ENCODE results near the gene SGIP1.

SGIP1 gene

DNA sequence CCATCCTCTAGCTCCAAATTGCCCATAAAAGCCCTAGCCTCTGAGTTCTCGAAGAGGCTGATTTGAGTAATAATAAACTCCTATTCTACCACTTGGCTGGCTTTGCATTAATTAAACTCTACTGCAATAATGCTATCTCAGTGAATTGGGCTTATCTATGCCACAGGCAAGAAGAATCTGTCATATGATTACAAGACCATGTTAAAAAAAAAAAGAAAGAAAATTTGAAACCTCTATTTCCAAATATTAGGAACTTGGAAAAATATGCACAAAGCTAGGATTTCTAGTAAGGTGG, 27.6 kb upstream of the SGIP1 start:
- H3K4me3 ChIP-seq: no peak overlapping the region
- DNase-seq (ENCODE audit: low spot score): no peak
- no peak overlapping the region for H3K27ac ChIP-seq
- TF ChIP-seq, protein P1, sequence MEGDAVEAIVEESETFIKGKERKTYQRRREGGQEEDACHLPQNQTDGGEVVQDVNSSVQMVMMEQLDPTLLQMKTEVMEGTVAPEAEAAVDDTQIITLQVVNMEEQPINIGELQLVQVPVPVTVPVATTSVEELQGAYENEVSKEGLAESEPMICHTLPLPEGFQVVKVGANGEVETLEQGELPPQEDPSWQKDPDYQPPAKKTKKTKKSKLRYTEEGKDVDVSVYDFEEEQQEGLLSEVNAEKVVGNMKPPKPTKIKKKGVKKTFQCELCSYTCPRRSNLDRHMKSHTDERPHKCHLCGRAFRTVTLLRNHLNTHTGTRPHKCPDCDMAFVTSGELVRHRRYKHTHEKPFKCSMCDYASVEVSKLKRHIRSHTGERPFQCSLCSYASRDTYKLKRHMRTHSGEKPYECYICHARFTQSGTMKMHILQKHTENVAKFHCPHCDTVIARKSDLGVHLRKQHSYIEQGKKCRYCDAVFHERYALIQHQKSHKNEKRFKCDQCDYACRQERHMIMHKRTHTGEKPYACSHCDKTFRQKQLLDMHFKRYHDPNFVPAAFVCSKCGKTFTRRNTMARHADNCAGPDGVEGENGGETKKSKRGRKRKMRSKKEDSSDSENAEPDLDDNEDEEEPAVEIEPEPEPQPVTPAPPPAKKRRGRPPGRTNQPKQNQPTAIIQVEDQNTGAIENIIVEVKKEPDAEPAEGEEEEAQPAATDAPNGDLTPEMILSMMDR (IDR thresholded peaks at IDR 0.05): no peak

DNA sequence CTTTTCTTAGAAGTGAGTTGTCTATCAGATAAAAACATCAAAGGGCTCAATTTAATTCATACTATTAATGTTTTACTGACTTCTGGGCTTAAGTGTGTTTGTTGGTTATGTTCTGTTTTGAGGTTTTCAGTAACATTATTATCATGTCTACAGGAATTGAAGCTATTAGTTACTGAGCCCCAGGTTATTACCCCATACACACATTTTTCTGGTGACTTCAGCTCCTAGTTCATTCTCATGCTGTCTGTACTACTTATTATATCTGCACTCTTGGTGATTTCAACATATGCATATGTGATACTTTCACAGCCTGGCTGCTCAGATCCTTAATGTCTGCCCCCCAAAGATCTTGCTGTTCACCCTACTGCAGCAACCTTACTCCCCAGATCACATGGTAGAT, 27.0 kb upstream of the SGIP1 start:
- TF ChIP-seq, protein P1 (IDR thresholded peaks at IDR 0.05): no peak
- no peak overlapping the region for H3K27ac ChIP-seq
- no peak for DNase-seq (ENCODE audit: low spot score)
- H3K4me3 ChIP-seq: no peak overlapping the region

DNA sequence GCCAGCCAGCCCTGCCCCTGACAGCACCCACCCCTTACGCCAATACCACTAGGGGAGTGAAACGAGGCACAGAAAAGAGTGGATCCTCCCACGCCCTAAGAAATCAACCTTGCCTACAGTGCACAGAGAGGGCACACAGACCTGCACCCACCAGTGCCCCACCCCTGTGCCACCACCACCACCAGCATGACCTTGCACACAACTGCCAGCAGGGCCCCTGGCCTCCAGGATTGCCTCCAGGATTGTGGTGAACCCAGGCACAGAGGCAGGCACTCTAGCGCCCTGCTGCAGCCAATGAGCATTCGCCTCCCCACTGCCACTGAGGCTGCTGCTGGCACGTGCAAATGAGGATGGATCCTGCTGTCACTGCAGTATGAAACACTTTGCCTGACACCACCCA, 23.5 kb upstream of the SGIP1 start:
- no peak overlapping the region for H3K4me3 ChIP-seq
- H3K27ac ChIP-seq: no peak overlapping the region
- DNase-seq (ENCODE audit: low spot score): no peak
- TF ChIP-seq, protein P1 (IDR thresholded peaks at IDR 0.05): no peak

DNA sequence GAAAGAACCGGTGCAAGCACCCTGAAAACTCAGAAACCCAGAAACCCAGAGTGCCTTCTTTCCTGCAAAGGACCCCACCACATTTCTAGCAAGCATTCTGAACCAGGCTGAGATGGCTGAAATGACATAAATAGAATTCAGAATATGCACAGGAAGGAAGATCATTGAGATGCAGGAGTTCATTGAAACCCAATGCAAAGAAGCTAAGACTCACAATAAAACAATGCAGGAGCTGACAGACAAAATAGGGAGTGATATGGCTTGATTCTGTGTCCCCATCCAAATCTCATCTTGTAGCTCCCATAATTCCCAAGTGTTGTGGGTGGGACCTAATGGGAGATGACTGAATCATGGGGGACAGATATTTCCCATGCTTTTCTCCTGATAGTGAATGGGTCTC, 22.8 kb upstream of the SGIP1 start:
- Histone ChIP-seq H3K4me3 (no peak overlapping the region), H3K27ac (no peak overlapping the region)
- DNase-seq (ENCODE audit: low spot score): no peak
- TF ChIP-seq, protein P1 (IDR thresholded peaks at IDR 0.05): no peak

DNA sequence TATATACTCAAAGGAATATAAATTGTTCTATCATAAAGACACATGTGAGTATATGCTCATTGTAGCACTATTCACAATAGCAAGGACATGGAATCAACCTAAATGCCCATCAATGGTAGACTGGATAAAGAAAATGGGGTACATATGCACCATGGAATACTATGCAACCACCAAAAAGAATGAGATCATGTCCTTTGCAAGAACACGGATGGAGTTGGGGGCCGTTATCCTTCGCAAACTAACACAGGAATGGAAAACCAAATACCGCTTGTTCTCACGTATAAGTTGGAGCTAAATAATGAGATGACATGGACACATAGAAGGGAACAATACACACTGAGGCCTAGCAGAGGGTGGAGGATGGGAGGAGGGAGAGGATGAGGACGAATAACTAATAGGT, 16.0 kb upstream of the SGIP1 start:
- no peak overlapping the region for H3K27ac ChIP-seq
- no peak overlapping the region for H3K4me3 ChIP-seq
- TF ChIP-seq, protein P1 (IDR thresholded peaks at IDR 0.05): no peak
- no peak for DNase-seq (ENCODE audit: low spot score)

DNA sequence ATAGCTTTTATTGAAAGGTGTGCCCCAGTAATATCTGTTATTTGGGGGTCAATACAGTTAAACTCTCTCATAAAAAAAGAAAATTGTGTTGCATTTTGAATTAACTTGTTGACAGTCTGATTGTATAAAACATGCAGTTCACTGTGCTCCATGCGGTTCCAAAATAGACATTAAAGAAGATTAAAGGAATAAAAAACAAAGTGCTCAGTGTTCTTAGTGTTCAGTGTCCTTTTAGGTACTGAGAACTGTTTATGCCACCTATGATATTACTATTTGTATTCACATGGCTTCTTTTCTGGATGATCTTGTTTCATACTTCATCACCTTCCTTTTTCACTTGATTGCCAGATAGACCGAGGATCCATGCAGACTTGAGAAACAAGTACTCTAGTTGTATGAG, 15.3 kb upstream of the SGIP1 start:
- no peak overlapping the region for H3K27ac ChIP-seq
- TF ChIP-seq, protein P1 (IDR thresholded peaks at IDR 0.05): no peak

DNA sequence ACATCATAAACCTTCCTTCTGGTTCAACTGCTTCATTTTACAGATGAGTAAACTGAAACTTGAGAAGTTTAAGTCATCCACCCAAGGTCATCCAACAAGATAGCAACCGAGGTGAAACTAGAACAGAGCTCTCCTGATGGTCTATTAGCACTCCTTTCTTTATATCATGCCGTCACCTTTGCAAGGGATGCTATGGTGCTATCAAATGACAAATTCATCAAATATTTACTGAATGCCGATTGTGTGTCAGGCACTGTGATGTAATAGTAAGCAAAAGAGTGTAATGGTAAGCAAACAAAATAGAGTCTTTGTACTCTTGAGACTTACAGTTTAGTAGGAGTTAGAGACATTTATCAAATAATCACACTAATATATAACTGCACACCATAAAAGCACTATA, 14.0 kb upstream of the SGIP1 start:
- H3K4me3 ChIP-seq: no peak overlapping the region
- DNase-seq (ENCODE audit: low spot score): no peak
- TF ChIP-seq, protein P1 (IDR thresholded peaks at IDR 0.05): no peak
- H3K27ac ChIP-seq: no peak overlapping the region

More for the DNA sequence above, 15.3 kb upstream of the SGIP1 start:
- no peak overlapping the region for H3K4me3 ChIP-seq
- DNase-seq (ENCODE audit: low spot score): no peak

All from coronary artery (tissue), 2 donors.